GM19238 (cell line): ENCODE data around the gene HAGHL.
"Not testable (repeated sequence)": the region's sequence is repeated elsewhere in the genome, so short reads cannot be mapped to it uniquely, and the experiment has no call there.

Experiments
- DNase-seq: peaks from one replicate; pipeline ENCODE4 v3.0.0; 2011; ENCODE audit warnings: low spot score; ENCODE audit not compliant: insufficient read length

HAGHL gene

GRCh38 chr16:734208-734980 lies 7.5 kb downstream of the HAGHL start:
- no peak for DNase-seq

- DNase-seq: no peak
Measured at GRCh38 chr16:734981-735881, 8.3 kb downstream of the HAGHL start.

GRCh38 chr16:735982-736453 lies 9.1 kb downstream of the HAGHL start:
- no peak for DNase-seq

GRCh38 chr16:736936-737481 lies 10.1 kb downstream of the HAGHL start:
- DNase-seq: no peak

- no peak for DNase-seq
Measured at GRCh38 chr16:739560-740458, 12.9 kb downstream of the HAGHL start.

GRCh38 chr16:740459-740763 lies 13.5 kb downstream of the HAGHL start:
- DNase-seq: no peak

GRCh38 chr16:740764-741505 lies 14.0 kb downstream of the HAGHL start, which contains the start of gene CIAO3:
Gene CIAO3, minus strand, starts transcription at chr16:740997. Its CDS starts 12 bp downstream, at chr16:740985.
- peak; percentile 97 for DNase-seq

GRCh38 chr16:741986-742629 lies 15.2 kb downstream of the HAGHL start:
- no peak for DNase-seq

GRCh38 chr16:742894-743293 lies 16.0 kb downstream of the HAGHL start:
- DNase-seq: not testable (repeated sequence)

- no peak for DNase-seq
Measured at GRCh38 chr16:743794-744500, 17.0 kb downstream of the HAGHL start.

- DNase-seq: no peak
Measured at GRCh38 chr16:745739-746138, 18.8 kb downstream of the HAGHL start.

GRCh38 chr16:746637-747036 lies 19.7 kb downstream of the HAGHL start:
- no peak for DNase-seq

GRCh38 chr16:747978-748746 lies 21.3 kb downstream of the HAGHL start:
- DNase-seq: no peak

GRCh38 chr16:749010-749409 lies 22.1 kb downstream of the HAGHL start:
- DNase-seq: no peak

GRCh38 chr16:750485-750884 lies 23.6 kb downstream of the HAGHL start:
- no peak for DNase-seq

GRCh38 chr16:751152-752006 lies 24.5 kb downstream of the HAGHL start:
- no peak for DNase-seq

GRCh38 chr16:752007-752312 lies 25.1 kb downstream of the HAGHL start:
- DNase-seq: no peak

- DNase-seq: not testable (repeated sequence)
Measured at GRCh38 chr16:754121-754607, 27.3 kb downstream of the HAGHL start.
